H9 (cell line): ENCODE data around the gene CACNA1D. TPM values are rescaled to one million over a fixed set of nuclear protein-coding genes. Genes with fewer than 3 reads are reported as not detected.

Experiments
- DNase-seq: peaks from one replicate; pipeline ENCODE4 v3.0.0-alpha.2; 2017
- H2AFZ ChIP-seq: one replicate; pipeline ENCODE4 v1.6.1; 2013; ENCODE audit warnings: mild to moderate bottlenecking, low read length, control low read depth, moderate library complexity
- H2AK5ac ChIP-seq: 2 replicates; pipeline ENCODE4 v1.6.1; 2013; ENCODE audit warnings: low read length, control low read depth, mixed read lengths; ENCODE audit not compliant: insufficient read length
- H2BK120ac ChIP-seq: one replicate; pipeline ENCODE4 v1.6.1; 2013; ENCODE audit warnings: low read depth, mild to moderate bottlenecking, low read length, control low read depth, inconsistent platforms; ENCODE audit not compliant: poor library complexity, severe bottlenecking
- H2BK12ac ChIP-seq: 2 replicates; pipeline ENCODE4 v1.6.1; 2013; ENCODE audit warnings: low read length, control low read depth, mixed read lengths, low read depth; ENCODE audit not compliant: insufficient read length
- H2BK15ac ChIP-seq: 2 replicates; pipeline ENCODE4 v1.6.1; 2013; ENCODE audit warnings: low read depth, low read length, control low read depth
- H2BK20ac ChIP-seq: one replicate; pipeline ENCODE4 v1.6.1; 2013; ENCODE audit warnings: low read depth, mild to moderate bottlenecking, low read length, control low read depth, inconsistent platforms; ENCODE audit not compliant: poor library complexity, severe bottlenecking
- H2BK5ac ChIP-seq: 2 replicates; pipeline ENCODE4 v1.6.1; 2013; ENCODE audit warnings: low read length, control low read depth, mixed read lengths; ENCODE audit not compliant: insufficient read length
- H3K14ac ChIP-seq: 2 replicates; pipeline ENCODE4 v1.6.1; 2013; ENCODE audit warnings: low read length, control low read depth; ENCODE audit not compliant: insufficient read depth
- H3K18ac ChIP-seq: 2 replicates; pipeline ENCODE4 v1.6.1; 2013; ENCODE audit warnings: low read depth, mild to moderate bottlenecking, mixed read lengths, low read length, control low read depth; ENCODE audit not compliant: insufficient read length
- H3K23ac ChIP-seq: 2 replicates; pipeline ENCODE4 v1.6.1; 2013; ENCODE audit warnings: low read length, control low read depth, mixed read lengths, low read depth; ENCODE audit not compliant: insufficient read length
- H3K23me2 ChIP-seq: 2 replicates; pipeline ENCODE4 v1.6.1; 2013; ENCODE audit warnings: low read depth, mild to moderate bottlenecking, mixed read lengths, low read length, control low read depth; ENCODE audit not compliant: insufficient read length, poor library complexity, severe bottlenecking
- H3K27ac ChIP-seq: 2 replicates; pipeline ENCODE4 v1.5.1; 2013; ENCODE audit warnings: low read length, control low read depth, mixed read lengths, low read depth; ENCODE audit not compliant: insufficient read length
- H3K27me3 ChIP-seq: 2 replicates; pipeline ENCODE4 v1.6.1; 2013; ENCODE audit warnings: low read length, control low read depth, inconsistent platforms; ENCODE audit not compliant: insufficient read depth
- H3K4ac ChIP-seq: 2 replicates; pipeline ENCODE4 v1.6.1; 2013; ENCODE audit warnings: low read depth, mild to moderate bottlenecking, control low read depth, inconsistent platforms, low read length, moderate library complexity
- H3K4me1 ChIP-seq: 2 replicates; pipeline ENCODE4 v1.6.1; 2013; ENCODE audit warnings: low read length, control low read depth, inconsistent platforms; ENCODE audit not compliant: insufficient read depth
- H3K4me2 ChIP-seq: 2 replicates; pipeline ENCODE4 v1.6.1; 2013; ENCODE audit warnings: low read length, control low read depth, mixed read lengths; ENCODE audit not compliant: insufficient read length, insufficient read depth
- H3K56ac ChIP-seq: 2 replicates; pipeline ENCODE4 v1.6.1; 2013; ENCODE audit warnings: low read depth, mild to moderate bottlenecking, mixed read lengths, low read length, control low read depth; ENCODE audit not compliant: insufficient read length
- H3K79me1 ChIP-seq: 2 replicates; pipeline ENCODE4 v1.6.1; 2013; ENCODE audit warnings: low read depth, mild to moderate bottlenecking, moderate library complexity, low read length, control low read depth, inconsistent platforms; ENCODE audit not compliant: insufficient read depth, poor library complexity, severe bottlenecking
- H3K79me2 ChIP-seq: 2 replicates; pipeline ENCODE4 v1.6.1; 2013; ENCODE audit warnings: low read length, control low read depth, inconsistent platforms; ENCODE audit not compliant: insufficient read depth
- H3K9ac ChIP-seq: 2 replicates; pipeline ENCODE4 v1.6.1; 2013; ENCODE audit warnings: low read length, control low read depth, mixed read lengths; ENCODE audit not compliant: insufficient read length; ENCODE audit errors: extremely low read depth
- H3K9me3 ChIP-seq: one replicate; pipeline ENCODE4 v1.6.1; 2013; ENCODE audit warnings: low read depth, low read length, inconsistent platforms; ENCODE audit not compliant: control insufficient read depth
- H3T11ph ChIP-seq: one replicate; pipeline ENCODE4 v1.6.1; 2013; ENCODE audit warnings: mild to moderate bottlenecking, low read length, control low read depth, inconsistent platforms
- H4K20me1 ChIP-seq: one replicate; pipeline ENCODE4 v1.6.1; 2013; ENCODE audit not compliant: control insufficient read depth, insufficient read length, insufficient read depth
- H4K5ac ChIP-seq: 2 replicates; pipeline ENCODE4 v1.6.1; 2013; ENCODE audit warnings: low read depth, mild to moderate bottlenecking, mixed read lengths, low read length, control low read depth; ENCODE audit not compliant: insufficient read length
- H4K8ac ChIP-seq: replicated peaks from 2 replicates; pipeline ENCODE4 v1.6.1; 2013; ENCODE audit warnings: low read length, control low read depth, mixed read lengths, low read depth; ENCODE audit not compliant: insufficient read length
- H4K91ac ChIP-seq: 2 replicates; pipeline ENCODE4 v1.6.1; 2013; ENCODE audit warnings: low read depth, mild to moderate bottlenecking, moderate library complexity, mixed read lengths, low read length, control low read depth; ENCODE audit not compliant: insufficient read length
- H3K27ac Mint-ChIP-seq, 3 experiments: 2 replicates in 2 of 3; 3 replicates in 1 of 3; pipeline ENCODE4 v1.8.0; 2020 to 2021; ENCODE audit warnings: mixed read lengths in 3 of 3, mild to moderate bottlenecking in 1 of 3, moderate library complexity in 1 of 3
- H3K27me3 Mint-ChIP-seq: 2 replicates; pipeline ENCODE4 v1.8.0; 2021; ENCODE audit warnings: low read depth, mild to moderate bottlenecking, moderate library complexity, mixed read lengths
- H3K36me3 Mint-ChIP-seq, 3 experiments: 2 replicates in 2 of 3; 3 replicates in 1 of 3; pipeline ENCODE4 v1.8.0; 2020 to 2021; ENCODE audit warnings: low read depth in 3 of 3, mixed read lengths in 3 of 3; ENCODE audit not compliant: insufficient read depth in 1 of 3
- H3K4me1 Mint-ChIP-seq, 2 experiments: 2 replicates each; pipeline ENCODE4 v1.8.0; 2020; ENCODE audit warnings: mixed read lengths in 2 of 2
- H3K4me3 Mint-ChIP-seq, 2 experiments: 2 replicates in 1 of 2; 3 replicates in 1 of 2; pipeline ENCODE4 v1.8.0; 2020 to 2021; ENCODE audit warnings: mild to moderate bottlenecking in 2 of 2, mixed read lengths in 2 of 2, moderate library complexity in 1 of 2
- H3K9me3 Mint-ChIP-seq, 2 experiments: 2 replicates in 1 of 2; 3 replicates in 1 of 2; pipeline ENCODE4 v1.8.0; 2020; ENCODE audit warnings: mild to moderate bottlenecking in 2 of 2, mixed read lengths in 2 of 2, moderate library complexity in 1 of 2
- CTCF ChIP-seq: fragments of 200-600 bp; sonication (generic); conservative IDR thresholded peaks from 3 replicates; pipeline ENCODE4 v1.8.0; 2021; ENCODE audit warnings: antibody characterized with exemption, mild to moderate bottlenecking
- WGBS: extraction: QIAGEN DNeasy Blood & Tissue Kit; methylation state at CpG from one replicate; pipeline ENCODE4 v1.1.7; 2013; ENCODE audit warnings: missing lambda C conversion rate, low lambda C conversion rate, mixed read lengths; ENCODE audit not compliant: insufficient read length; ENCODE audit errors: extremely low coverage; 5-methylcytosine and 5-hydroxymethylcytosine counted together
- total RNA-seq: library from RNA; stranded (reverse); gene quantifications from 2 replicates; pipeline ENCODE4 v1.2.1, GENCODE V29; 2021

CACNA1D gene
- total RNA-seq, 1 experiment from 2014 or later, result 3.5 TPM

GRCh38 chr3:53841296-53841695, 346.9 kb downstream of the CACNA1D start:
- no peak overlapping the region for H2BK20ac ChIP-seq
- H2BK15ac ChIP-seq, result no peak overlapping the region
- H3K4me2 ChIP-seq, result no peak overlapping the region
- H4K5ac ChIP-seq, result no peak overlapping the region
- no peak; the same call in 2 of the 3 replicates for TF ChIP-seq CTCF
- no peak overlapping the region for H3K9ac ChIP-seq
- no peak for DNase-seq
- H3K23me2 ChIP-seq, result peaks cover 3% of the 10 kb centered on the region
- Mint-ChIP-seq H3K27ac (no peak overlapping the region), H3K9me3 (no peaks in the 10 kb centered on the region), H3K36me3 (peaks cover 1 to 13% (median 9%) of the 10 kb centered on the region in 3 experiments; a peak in 4 of 7 replicates), H3K4me3 (no peak overlapping the region), H3K27me3 (peaks cover 6% of the 10 kb centered on the region), H3K4me1 (peaks cover 35 to 39% of the 10 kb centered on the region in 2 experiments)
- H3K4me1 ChIP-seq, result peaks cover 7% of the 10 kb centered on the region; the same call in 1 of the 2 replicates
- H3K27me3 ChIP-seq, result no peaks in the 10 kb centered on the region
- no peak overlapping the region for H2BK12ac ChIP-seq
- H3K9me3 ChIP-seq, result no peaks in the 10 kb centered on the region
- no peaks in the 10 kb centered on the region for H4K20me1 ChIP-seq
- no peaks in the 10 kb centered on the region for H3K79me1 ChIP-seq
- no peak overlapping the region for H2BK120ac ChIP-seq
- H3K56ac ChIP-seq, result no peak overlapping the region
- no peak overlapping the region for H4K91ac ChIP-seq
- no peak overlapping the region for H3K14ac ChIP-seq
- WGBS, result no CpG with 5 or more reads among the region's 5 CpGs
- H3K79me2 ChIP-seq, result no peaks in the 10 kb centered on the region
- no peak overlapping the region for H3T11ph ChIP-seq
- no peak overlapping the region for H2BK5ac ChIP-seq
- H2AK5ac ChIP-seq, result no peak overlapping the region
- no peak overlapping the region for H3K18ac ChIP-seq
- no peak overlapping the region for H3K4ac ChIP-seq
- no peak overlapping the region for H2AFZ ChIP-seq
- no peak overlapping the region for H4K8ac ChIP-seq
- H3K23ac ChIP-seq, result no peak overlapping the region
- H3K27ac ChIP-seq, result no peak overlapping the region
